SW 1271 (cell line): ENCODE data around the gene ZSWIM9.
"Not testable (repeated sequence)": the region's sequence is repeated elsewhere in the genome, so short reads cannot be mapped to it uniquely, and the experiment has no call there.

Source experiments
- DNase-seq, 2 experiments: peaks; one replicate each; lab custom pipeline; 2025; lab: John Stamatoyannopoulos, UW

Gene ZSWIM9

GRCh38 chr19:48218997-48219396 lies 48.5 kb downstream of the ZSWIM9 start:
- no peak for DNase-seq

- not testable (repeated sequence) for DNase-seq
These were observed 50.3 kb downstream of the ZSWIM9 start for GRCh38 chr19:48220784-48221183.

- no peak for DNase-seq
These were observed 51.1 kb downstream of the ZSWIM9 start for GRCh38 chr19:48221628-48222027.

- no peak for DNase-seq
These were observed 60.2 kb downstream of the ZSWIM9 start for GRCh38 chr19:48230555-48231129.

- no peak for DNase-seq
These were observed 66.6 kb downstream of the ZSWIM9 start for GRCh38 chr19:48237057-48237456.

- no peak for DNase-seq
These were observed 68.6 kb downstream of the ZSWIM9 start for GRCh38 chr19:48239120-48239519.

- no peak for DNase-seq
These were observed 69.2 kb downstream of the ZSWIM9 start for GRCh38 chr19:48239582-48240141.

- DNase-seq: not testable (repeated sequence)
These were observed 71.3 kb downstream of the ZSWIM9 start for GRCh38 chr19:48241771-48242170.

GRCh38 chr19:48244281-48244680 lies 73.8 kb downstream of the ZSWIM9 start:
- peak in 1 of 2 experiments; percentile 25 for DNase-seq

GRCh38 chr19:48246101-48246500 lies 75.6 kb downstream of the ZSWIM9 start:
- no peak for DNase-seq

- DNase-seq: no peak
These were observed 76.7 kb downstream of the ZSWIM9 start for GRCh38 chr19:48247212-48247611.
